Left lung (tissue), 10 donors: ENCODE results near the gene ST3GAL3. TPM values are rescaled to one million over a fixed set of nuclear protein-coding genes. Genes with fewer than 3 reads are reported as not detected.

Experiments
- ATAC-seq: fragments of 200-7000 bp; cut with Tn5 transposase; one replicate; pipeline ENCODE4 v1.9.1; 2020; ENCODE audit warnings: moderate library complexity
- DNase-seq, 4 donors: peaks; one replicate each; pipeline ENCODE4 v3.0.0-alpha.2; 2013 to 2020
- H3K27ac ChIP-seq, 2 donors: fragments of 200-600 bp; sonication (generic) in 1 of 2; one replicate each; pipeline versions ENCODE4 v1.5.0 to v1.8.0; 2020 to 2021
- H3K27me3 ChIP-seq, 2 donors: fragments of 200-600 bp; sonication (generic) in 1 of 2; one replicate each; pipeline versions ENCODE4 v1.5.0 to v1.8.0; 2020 to 2021
- H3K36me3 ChIP-seq, 2 donors: fragments of 200-600 bp; sonication (generic) in 1 of 2; one replicate each; pipeline versions ENCODE4 v1.5.0 to v1.8.0; 2020 to 2021
- H3K4me1 ChIP-seq, 2 donors: fragments of 200-600 bp; one replicate each; pipeline ENCODE4 v1.8.0; 2021
- H3K4me3 ChIP-seq, 2 donors: fragments of 200-600 bp; sonication (generic) in 1 of 2; one replicate each; pipeline versions ENCODE4 v1.5.0 to v1.8.0; 2020 to 2021; ENCODE audit warnings: mild to moderate bottlenecking in 1 of 2
- H3K9me3 ChIP-seq, 2 donors: fragments of 200-600 bp; sonication (generic) in 1 of 2; one replicate each; pipeline versions ENCODE4 v1.5.0 to v1.8.0; 2020 to 2021
- CTCF ChIP-seq, 2 donors: fragments of 200-600 bp; sonication (generic) in 1 of 2; IDR thresholded peaks; one replicate each; pipeline versions ENCODE4 v1.5.0 to v1.8.0; 2021; ENCODE audit warnings: antibody characterized with exemption in 2 of 2
- intact Hi-C, 2 donors: fragments of 100-400 bp; cut with DNase I; formaldehyde crosslinking; loops; one replicate each; pipeline versions ENCODE4 v1.11.2 to v1.14.2; 2022
- polyA plus RNA-seq, 6 donors: library from polyadenylated mRNA; unstranded; fragments of 120-200 nt; gene quantifications; one replicate each; pipeline ENCODE4 v1.2.1, GENCODE V29; 2013; ENCODE audit not compliant: insufficient read length in 6 of 6
- total RNA-seq, 2 donors: library from RNA; stranded (reverse); fragmentation: NEBNext Ultra II Directional; extraction: Animal tissue kit (Norgen Biotek cat#: 25700); gene quantifications; one replicate each; pipeline ENCODE4 v1.2.1, GENCODE V29; 2021
- donor health status: DM: no; HTN: yes; CAD: no.
- donor health status: DM: no; HTN: no; CAD: no.

The ST3GAL3 gene
- total and polyA plus RNA-seq, 8 donors, result 18.9 to 42.4 (median 34.4) TPM

- intact Hi-C loops, result no loop called here
- H3K27me3 ChIP-seq, result no peaks in the 10 kb centered on the region
- TF ChIP-seq CTCF (IDR thresholded peaks at IDR 0.05), result no peak
- ATAC-seq, result no peak
- DNase-seq, result no peak
- H3K4me3 ChIP-seq, result no peak overlapping the region
- peaks cover 0 to 32% of the 10 kb centered on the region in 2 donors for H3K36me3 ChIP-seq
- H3K4me1 ChIP-seq, result peaks cover 0 to 2% of the 10 kb centered on the region in 2 donors
- peaks cover 0 to 8% of the 10 kb centered on the region in 2 donors for H3K9me3 ChIP-seq
- no peak overlapping the region for H3K27ac ChIP-seq
Measured at GRCh38 chr1:43841321-43842174, 134.2 kb downstream of the ST3GAL3 start.

- peaks cover 0 to 32% of the 10 kb centered on the region in 2 donors for H3K36me3 ChIP-seq
- H3K27me3 ChIP-seq, result no peaks in the 10 kb centered on the region
- ATAC-seq (no peak), DNase-seq (no peak)
- H3K27ac ChIP-seq, result no peak overlapping the region
- no peak overlapping the region for H3K4me3 ChIP-seq
- H3K4me1 ChIP-seq, result peaks cover 0 to 3% of the 10 kb centered on the region in 2 donors
- H3K9me3 ChIP-seq, result peaks cover 0 to 8% of the 10 kb centered on the region in 2 donors
- TF ChIP-seq CTCF (IDR thresholded peaks at IDR 0.05), result no peak
- intact Hi-C loops, result no loop called here
Measured at GRCh38 chr1:43842175-43842498, 134.8 kb downstream of the ST3GAL3 start.

GRCh38 chr1:43843684-43844083, 136.3 kb downstream of the ST3GAL3 start:
- intact Hi-C loops, result no loop called here
- no peaks in the 10 kb centered on the region for H3K27me3 ChIP-seq
- no peak for DNase-seq
- peaks cover 0 to 8% of the 10 kb centered on the region in 2 donors for H3K9me3 ChIP-seq
- H3K4me1 ChIP-seq, result peaks cover 0 to 10% of the 10 kb centered on the region in 2 donors
- H3K4me3 ChIP-seq, result no peak overlapping the region
- H3K36me3 ChIP-seq, result peaks cover 0 to 29% of the 10 kb centered on the region in 2 donors
- no peak overlapping the region for H3K27ac ChIP-seq
- no peak for TF ChIP-seq CTCF (IDR thresholded peaks at IDR 0.05)
- ATAC-seq, result no peak

GRCh38 chr1:43844114-43844513, 136.8 kb downstream of the ST3GAL3 start:
- ATAC-seq, result no peak
- Histone ChIP-seq H3K27me3 (no peaks in the 10 kb centered on the region), H3K4me1 (peaks cover 0 to 10% of the 10 kb centered on the region in 2 donors), H3K4me3 (no peak overlapping the region), H3K27ac (no peak overlapping the region), H3K9me3 (peaks cover 0 to 8% of the 10 kb centered on the region in 2 donors), H3K36me3 (peaks cover 0 to 25% of the 10 kb centered on the region in 2 donors)
- DNase-seq, result no peak
- TF ChIP-seq CTCF (IDR thresholded peaks at IDR 0.05), result no peak
- intact Hi-C loops, result no loop called here

- intact Hi-C loops, result no loop called here
- no peak for TF ChIP-seq CTCF (IDR thresholded peaks at IDR 0.05)
- no peak for ATAC-seq
Measured at GRCh38 chr1:43847290-43847689, 140.0 kb downstream of the ST3GAL3 start.

More at GRCh38 chr1:43847290-43847689, 140.0 kb downstream of the ST3GAL3 start:
- Histone ChIP-seq H3K9me3 (peaks cover 0 to 1% of the 10 kb centered on the region in 2 donors), H3K4me3 (no peak overlapping the region), H3K27ac (no peak overlapping the region), H3K36me3 (peaks cover 0 to 6% of the 10 kb centered on the region in 2 donors), H3K27me3 (no peaks in the 10 kb centered on the region), H3K4me1 (peaks cover 0 to 10% of the 10 kb centered on the region in 2 donors)
- DNase-seq, result no peak
